Fibroblast of skin of abdomen (primary cell): ENCODE measurements around the gene CNTRL. TPM values are rescaled to one million over a fixed set of nuclear protein-coding genes. Genes with fewer than 3 reads are reported as not detected.
A peak's percentile ranks its signal among the peaks of the same experiment; 100 is the strongest.
"Not testable (repeated sequence)": the region's sequence is repeated elsewhere in the genome, so short reads cannot be mapped to it uniquely, and the experiment has no call there.

Experiments used
- DNase-seq: peaks from one replicate; pipeline ENCODE4 v3.0.0-alpha.2; 2013
- polyA plus RNA-seq, 2 experiments: library from polyadenylated mRNA; unstranded; fragments of 120-200 nt; gene quantifications; one replicate each; pipeline ENCODE4 v1.2.1, GENCODE V29; 2013; ENCODE audit not compliant: insufficient read length in 2 of 2

Gene CNTRL, protein sequence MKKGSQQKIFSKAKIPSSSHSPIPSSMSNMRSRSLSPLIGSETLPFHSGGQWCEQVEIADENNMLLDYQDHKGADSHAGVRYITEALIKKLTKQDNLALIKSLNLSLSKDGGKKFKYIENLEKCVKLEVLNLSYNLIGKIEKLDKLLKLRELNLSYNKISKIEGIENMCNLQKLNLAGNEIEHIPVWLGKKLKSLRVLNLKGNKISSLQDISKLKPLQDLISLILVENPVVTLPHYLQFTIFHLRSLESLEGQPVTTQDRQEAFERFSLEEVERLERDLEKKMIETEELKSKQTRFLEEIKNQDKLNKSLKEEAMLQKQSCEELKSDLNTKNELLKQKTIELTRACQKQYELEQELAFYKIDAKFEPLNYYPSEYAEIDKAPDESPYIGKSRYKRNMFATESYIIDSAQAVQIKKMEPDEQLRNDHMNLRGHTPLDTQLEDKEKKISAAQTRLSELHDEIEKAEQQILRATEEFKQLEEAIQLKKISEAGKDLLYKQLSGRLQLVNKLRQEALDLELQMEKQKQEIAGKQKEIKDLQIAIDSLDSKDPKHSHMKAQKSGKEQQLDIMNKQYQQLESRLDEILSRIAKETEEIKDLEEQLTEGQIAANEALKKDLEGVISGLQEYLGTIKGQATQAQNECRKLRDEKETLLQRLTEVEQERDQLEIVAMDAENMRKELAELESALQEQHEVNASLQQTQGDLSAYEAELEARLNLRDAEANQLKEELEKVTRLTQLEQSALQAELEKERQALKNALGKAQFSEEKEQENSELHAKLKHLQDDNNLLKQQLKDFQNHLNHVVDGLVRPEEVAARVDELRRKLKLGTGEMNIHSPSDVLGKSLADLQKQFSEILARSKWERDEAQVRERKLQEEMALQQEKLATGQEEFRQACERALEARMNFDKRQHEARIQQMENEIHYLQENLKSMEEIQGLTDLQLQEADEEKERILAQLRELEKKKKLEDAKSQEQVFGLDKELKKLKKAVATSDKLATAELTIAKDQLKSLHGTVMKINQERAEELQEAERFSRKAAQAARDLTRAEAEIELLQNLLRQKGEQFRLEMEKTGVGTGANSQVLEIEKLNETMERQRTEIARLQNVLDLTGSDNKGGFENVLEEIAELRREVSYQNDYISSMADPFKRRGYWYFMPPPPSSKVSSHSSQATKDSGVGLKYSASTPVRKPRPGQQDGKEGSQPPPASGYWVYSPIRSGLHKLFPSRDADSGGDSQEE (N-terminal part only)
- polyA plus RNA-seq (2013, experiment 1 of 2; ENCODE audit: insufficient read length): 9.6 TPM
- polyA plus RNA-seq (2013, experiment 2 of 2; ENCODE audit: insufficient read length): 10.2 TPM

DNA sequence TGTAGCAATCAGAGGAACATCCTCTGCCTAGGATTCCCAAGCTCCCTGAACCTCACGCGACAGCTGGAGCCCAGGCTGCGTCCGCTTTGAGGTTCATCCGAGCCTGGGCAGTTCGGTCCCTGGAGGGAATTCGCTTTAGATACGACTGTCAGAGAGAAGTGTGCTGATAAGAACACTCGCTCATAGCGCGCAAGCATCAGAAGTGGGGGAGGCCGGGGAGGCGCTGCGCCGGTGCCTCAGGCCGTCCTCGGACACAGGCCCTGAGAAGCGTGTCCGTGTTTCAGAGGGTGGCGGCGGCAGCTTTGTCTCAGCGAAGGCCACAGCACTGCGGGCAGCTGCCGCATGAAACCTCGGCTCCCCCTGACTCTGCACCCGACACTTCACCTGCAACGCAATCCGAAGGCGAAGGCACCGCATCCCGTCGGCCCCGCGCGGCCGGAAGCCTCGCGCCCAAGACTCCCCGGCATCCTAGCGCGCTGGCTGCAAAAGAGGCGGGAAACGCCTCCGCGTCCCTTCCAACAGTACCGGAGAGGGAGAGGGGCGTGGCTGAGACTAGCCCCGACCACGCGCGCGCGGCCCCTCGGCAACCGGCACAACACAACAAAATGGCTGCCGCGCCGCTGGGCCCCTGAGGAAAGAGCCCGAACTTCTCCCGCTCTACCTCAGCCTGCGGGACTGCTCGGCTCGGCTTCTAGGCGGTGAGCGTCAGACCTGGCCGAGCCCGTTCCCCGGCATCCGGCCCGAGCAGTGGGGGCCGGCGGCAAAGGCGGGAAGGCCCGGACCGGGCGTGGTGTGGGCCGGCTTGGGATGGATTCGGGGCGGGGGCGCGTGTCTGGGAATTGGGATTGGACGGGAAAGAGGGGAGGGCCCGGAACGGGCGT lies at the start of gene CNTRL:
TSS of gene CNTRL (plus strand) at position 586 of the 881 bp plus-strand sequence. CDS start 13,372 bp downstream, outside the sequence.
- DNase-seq: peak; percentile 91

DNA sequence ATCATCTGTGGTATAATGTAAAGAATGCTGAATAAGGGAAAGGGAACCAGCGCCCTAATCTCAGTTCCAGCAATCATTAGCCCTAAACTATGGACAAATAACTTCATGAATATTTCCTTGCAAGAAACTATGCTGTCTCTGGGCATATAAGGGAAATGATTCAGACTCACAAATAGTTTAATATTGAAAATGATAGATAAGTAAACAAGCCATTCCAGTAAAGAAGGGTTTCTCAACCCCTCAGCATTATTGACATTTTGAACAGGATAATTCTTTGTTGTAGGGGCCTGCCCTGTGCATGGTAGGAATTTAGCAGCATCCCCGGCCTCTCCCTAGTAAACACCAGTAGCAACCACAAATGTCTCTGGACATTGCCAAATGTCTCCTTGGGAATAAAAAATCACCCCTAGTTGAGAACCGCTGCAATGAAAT lies 48.5 kb upstream of the CNTRL start:
- peak; percentile 32 for DNase-seq

DNA sequence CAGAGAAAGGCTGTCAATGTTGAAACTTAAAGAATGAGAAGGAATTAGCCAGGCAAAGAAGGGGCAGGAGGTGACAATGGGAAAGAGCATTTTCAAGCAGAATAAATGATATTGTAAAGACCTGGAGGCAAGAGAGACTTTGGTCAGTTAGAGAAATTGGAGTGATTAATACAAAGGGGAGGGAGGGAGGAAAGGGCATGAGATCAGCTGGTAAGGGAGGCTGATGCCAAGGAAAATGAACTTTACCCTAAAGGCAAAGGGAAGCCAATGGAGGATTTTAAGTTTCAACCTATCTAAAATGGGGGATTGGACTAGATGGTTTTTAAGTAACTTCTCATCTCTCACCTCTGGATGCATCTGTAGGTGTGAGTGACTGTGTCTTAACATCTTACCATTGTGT lies 48.0 kb upstream of the CNTRL start:
- DNase-seq: no peak

DNA sequence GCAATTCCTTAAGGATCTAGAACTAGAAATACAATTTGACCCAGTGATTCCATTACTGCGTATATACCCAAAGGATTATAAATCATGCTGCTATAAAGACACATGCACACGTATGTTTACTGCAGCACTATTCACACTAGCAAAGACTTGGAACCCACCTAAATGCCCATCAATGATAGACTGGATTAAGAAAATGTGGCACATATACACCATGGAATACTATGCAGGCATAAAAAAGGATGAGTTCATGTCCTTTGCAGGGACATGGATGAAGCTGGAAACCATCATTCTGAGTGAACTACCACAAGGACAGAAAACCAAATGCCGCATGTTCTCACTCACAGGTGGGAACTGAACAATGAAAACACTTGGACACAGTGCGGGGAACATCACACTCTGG lies 46.5 kb upstream of the CNTRL start:
- DNase-seq: not testable (repeated sequence)

DNA sequence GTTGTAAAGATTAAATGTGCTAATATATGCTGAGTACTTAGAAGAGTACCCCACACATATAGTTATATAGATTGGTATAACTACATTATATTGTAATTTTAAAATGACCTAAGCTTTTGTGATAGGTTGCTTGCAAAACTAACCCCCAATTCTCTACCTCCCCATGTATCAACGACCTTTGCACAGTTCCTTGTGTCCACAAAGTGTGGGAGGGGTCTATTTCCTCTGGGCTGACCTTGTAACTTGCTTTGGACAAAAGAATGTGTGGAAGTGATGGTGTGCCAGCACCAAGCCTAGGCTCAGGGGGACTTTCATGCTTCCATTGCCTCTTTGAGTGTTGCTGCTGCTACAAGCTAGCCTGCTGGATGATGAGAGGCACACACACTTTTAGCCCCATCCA lies 45.3 kb upstream of the CNTRL start:
- DNase-seq: no peak

DNA sequence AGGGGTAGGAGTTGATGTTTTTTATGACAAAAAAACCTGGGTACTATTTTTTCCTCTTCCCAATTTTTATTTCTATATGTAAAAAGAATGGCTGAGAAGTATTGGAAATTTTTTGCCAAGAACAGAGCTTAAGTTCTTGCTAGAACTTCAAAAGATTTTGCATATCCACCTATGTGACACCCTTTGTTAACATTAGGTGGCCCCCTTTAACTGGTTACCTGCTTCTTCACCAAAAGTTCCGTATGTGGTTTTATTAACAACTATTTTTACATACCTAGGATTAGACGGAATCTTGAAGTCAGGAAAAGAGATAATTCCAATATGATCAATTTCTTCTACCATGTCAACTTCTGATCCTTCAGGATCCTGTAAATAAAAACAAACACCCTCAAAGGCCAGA lies 40.2 kb upstream of the CNTRL start:
- DNase-seq: no peak

DNA sequence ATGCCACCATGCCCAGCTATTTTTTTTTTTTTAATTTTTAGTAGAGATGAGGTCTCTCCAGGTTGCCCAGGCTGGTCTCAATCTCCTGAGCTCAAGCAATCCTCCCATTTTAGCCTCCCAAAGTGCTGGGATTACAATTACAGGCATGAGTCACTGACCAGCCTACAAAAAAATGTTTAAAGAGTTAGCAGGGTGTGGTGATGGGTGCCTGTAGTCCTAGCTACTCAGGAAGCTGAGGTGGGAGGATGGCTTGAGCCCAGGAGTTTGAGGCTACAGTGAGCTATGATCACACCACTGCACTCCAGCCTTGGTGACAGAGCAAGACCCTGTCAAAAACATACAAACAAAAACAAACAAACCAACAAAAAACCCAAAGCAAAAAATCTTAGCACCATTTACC lies 39.0 kb upstream of the CNTRL start:
- DNase-seq: not testable (repeated sequence)

DNA sequence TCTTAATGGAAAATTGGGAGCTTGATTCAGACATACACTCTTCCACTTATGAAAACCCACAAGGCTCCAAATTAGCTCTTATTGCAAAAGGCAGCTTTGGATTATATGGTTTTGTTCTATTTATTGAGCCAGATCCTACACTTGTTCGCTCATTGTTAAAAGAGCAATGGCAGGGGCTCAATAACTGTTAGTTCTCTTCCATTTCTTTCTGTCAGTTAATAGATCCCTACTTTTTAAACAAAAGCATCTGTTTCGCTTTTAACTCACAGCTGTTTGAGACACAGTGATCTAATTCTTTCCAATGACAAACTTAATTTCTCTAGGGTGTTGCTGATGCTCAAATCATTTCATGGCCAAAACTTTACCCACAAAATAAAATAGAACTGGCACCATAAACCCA lies 36.4 kb upstream of the CNTRL start:
- DNase-seq: no peak

DNA sequence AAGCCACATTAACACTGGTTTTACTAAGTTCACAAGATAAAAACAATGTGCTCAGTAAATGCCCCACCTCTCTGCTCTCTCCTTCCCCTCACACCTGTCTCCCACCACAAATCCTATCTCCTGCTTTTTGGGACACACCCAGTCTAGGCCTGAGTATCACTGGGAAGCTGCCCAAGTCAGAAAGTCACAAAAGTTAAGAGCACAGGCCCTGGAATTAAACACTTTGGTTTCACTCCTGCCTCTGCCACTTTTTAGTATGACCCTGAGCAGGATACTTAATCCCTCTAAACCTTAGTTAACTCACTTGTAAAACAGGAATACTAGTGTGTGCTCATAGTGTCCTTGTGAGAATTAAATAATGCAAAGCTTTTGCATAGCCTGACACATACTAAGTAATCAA lies 36.0 kb upstream of the CNTRL start:
- DNase-seq: no peak

DNA sequence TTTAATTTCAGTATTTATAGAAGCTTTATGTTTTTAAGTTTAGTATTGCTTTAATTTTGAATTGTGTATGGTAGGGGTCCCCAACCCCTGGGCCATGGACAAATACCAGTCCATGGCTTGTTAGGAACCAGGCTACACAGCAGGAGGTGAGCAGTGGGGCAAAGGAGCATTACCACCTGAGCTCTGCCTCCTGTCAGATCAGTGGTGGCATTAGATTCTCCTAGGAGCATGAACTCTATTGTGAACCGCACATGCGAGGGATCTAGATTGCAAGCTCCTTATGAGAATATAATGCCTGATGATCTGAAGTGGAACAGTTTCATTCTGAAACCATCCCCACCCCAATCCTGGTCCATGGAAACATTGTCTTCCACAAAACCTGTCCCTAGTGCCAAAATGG lies 26.6 kb upstream of the CNTRL start:
- no peak for DNase-seq

DNA sequence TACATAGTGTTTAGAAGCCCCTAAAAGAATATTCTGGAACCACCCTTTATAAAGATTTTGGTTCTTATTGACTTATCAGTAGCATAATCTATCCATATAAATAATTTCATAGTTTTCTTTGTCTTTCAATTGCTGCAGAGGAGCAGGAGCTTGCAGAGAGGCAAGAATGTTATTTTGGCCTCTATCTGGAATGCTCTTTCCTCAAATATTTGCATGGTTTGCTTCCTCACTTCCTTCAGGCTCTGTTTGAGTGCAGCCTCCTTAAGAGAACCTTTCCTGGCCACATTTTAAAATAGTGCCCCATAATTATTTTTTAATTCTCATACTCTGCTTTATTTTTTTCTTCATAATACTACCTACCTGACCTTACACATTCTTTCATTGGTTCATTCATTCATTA lies 26.1 kb upstream of the CNTRL start:
- DNase-seq: peak; percentile 12

DNA sequence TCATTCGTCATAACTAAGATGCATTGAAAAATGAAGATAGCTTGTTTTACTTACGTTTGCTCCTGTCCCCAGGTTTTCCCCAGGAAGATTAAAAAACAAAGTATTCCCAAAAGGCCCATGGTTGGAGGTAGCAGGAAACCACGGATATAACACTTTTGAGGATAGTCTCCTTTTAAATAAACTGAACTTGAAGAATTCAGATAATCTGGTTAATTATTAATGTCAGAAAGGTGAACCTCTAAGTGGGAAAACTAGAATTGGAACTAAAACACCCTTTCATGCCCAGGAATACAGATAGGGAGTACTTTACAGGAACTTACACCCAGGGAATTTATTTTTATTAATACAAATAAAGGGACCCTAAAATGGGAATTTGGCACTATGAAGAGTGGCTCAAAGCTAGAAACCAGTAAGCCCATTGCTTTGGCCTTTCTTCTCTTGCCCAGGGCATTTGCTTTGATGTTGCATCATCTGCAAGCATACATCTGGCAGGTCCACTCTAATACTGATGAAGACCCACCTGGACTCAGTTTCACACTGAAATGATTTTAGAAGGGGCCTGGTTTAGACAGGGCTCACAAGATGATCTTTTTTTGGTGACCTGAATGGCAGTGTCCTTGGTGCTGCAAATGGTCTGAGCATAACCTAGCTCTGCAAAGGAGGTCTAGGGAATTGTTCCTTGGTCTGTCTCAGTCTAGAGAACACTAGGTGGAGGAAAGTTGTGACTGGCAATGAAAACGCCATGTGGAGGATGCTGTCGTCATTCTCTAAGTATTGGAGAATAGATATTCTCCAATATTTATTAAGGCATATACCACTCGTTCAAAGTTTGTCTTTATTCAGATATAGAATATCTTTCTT lies 24.4 kb upstream of the CNTRL start, which contains the start of gene C5:
TSS of gene C5 (minus strand) at position 148 of the 861 bp plus-strand sequence. CDS start at position 119, 29 bp downstream.
- DNase-seq: no peak

DNA sequence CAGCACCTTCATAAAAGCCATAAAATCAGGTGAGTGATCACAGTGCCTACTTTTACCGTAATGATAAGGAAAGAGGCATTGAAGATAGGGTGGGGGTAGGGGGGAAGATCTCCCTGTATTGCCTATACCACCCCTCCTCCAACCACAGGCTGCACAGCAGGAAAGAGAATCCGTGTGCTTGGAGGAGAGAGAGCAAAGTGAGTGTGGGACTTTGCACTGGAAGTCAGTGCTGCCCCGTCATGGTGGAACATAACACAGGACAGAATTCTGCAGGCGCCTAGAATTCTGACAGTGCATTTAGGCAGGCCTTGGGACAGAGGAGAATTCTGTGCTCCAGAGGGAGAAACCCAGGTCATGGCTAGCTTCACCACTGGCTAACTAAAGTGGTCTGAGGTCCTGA lies 21.2 kb upstream of the CNTRL start:
- no peak for DNase-seq

DNA sequence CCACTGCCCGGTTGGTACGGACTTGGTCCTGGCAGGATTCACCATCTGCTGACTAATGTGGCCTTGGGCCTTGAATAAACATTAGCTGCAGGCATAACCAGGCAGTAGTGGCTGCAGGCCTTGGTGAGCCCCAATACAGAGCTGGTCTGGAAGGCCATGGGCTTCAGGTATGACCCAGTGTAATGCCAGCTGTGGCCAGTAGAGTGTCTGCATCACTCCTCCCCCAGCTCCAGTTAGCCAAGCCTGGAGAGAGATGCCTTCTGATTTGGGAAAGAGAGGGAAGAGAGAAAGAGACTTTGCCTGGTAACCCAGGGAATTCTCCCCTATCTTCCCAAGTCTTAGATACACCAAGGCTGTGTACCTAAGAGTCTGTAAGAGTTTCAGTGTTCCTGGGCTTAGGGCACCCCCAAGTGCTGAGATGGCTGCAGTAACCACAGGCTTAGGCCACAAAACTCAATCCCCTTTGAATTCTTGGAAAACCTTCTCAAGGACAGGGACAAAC lies 19.1 kb upstream of the CNTRL start:
- DNase-seq: no peak

DNA sequence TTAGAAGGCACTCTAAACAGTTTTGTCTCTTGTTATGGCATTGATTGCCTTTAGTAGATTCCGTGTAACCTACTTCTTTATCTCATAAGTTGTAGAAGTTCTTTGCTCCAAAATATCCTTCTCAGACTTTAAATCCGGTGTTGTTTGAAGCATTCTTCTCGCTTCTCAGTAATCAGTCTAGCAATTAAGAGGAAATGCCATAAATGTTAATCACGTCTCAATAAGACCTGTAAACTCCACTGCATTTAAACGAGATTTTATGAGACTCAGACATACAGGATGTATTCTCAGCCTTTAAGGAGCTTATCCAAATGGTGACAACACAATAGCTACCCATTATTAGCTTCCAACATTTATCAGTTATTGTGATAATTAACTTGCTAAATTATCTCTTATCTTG lies 16.9 kb upstream of the CNTRL start:
- no peak for DNase-seq

DNA sequence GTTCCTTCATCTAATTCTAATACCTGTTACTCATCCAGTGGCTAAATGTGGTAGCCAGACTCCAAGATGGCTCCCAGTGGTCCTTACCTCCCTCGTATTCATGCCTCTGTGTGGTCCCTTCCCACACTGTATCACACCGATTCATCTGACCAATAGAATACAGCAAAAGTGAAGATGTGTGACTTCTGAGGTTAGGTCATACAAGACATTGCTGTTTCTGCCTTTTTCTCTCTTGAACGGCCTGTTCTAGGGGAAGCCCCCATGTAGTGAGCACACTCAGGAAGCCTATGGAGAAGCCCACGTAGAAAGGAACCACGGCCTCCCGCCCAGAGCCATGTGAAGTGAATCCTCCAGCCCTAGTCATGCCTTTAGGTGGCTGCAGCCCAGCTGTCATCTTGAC lies 15.2 kb upstream of the CNTRL start:
- DNase-seq: no peak

DNA sequence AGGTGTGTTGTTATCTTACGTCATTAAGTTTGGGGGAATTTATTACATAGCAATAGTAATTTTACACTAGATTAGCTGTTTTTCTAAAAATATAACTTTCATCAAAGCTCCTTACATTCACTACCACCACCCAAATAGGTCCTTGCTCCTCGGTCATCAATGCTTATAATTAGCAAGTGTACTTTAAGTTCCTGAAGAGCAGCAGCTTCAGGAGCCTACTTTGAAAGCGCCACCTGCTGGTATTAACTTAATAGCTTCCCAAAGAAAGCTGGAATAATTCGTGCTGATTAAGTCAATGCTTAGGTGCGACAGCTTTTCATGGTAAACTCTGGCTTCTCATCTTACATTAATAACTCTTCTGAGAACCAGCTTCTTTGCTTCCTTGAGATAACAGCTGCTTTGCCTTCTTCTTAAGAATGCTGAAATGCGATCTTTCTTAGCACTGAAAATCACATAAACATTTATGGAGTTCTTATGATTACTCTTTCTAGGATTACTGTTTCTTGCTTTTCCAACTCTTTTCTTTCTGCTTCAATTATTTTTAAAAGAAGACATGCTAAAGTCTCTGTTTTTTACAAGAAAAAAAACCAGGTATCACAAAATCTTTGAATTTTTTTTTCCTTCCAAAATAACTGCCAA lies 14.6 kb upstream of the CNTRL start:
- peak; percentile 62 for DNase-seq

DNA sequence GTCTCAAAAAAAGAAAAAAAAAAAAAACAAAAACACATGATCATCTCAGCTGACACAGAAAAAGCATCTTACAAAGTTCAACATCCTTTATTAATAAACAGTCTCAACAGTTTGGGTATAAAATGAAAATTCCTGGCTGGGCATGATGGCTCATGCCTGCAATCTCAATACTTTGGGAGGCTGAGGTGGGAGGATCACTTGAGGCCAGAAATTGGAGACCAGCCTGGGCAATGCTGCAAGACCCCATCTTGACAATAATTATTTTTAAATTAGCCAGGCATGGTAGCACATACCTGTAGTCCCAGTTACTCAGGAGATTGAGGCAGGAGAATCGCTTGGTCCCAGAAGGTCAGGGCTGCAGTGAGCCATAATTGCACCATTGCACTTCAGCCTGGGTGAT lies 7.9 kb upstream of the CNTRL start:
- DNase-seq: no peak

DNA sequence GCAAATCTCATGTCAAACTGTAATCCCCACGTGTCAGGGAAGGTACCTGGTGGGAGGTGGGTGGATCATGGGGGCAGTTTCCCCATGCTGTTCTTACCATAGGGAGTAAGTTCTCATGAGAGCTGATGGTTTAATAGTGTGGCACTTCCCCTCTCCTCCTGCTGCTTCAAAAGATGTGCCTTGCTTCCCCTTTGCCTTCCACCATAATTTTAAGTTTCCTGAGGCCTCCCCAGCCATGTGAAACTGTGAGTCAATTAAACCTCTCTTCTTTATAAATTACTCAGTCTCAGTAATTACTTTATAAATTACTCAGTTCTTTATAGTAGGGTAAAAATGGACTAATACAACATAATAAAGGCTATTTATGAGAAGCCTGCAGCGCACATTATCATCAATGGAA lies 7.1 kb upstream of the CNTRL start:
- DNase-seq: no peak

DNA sequence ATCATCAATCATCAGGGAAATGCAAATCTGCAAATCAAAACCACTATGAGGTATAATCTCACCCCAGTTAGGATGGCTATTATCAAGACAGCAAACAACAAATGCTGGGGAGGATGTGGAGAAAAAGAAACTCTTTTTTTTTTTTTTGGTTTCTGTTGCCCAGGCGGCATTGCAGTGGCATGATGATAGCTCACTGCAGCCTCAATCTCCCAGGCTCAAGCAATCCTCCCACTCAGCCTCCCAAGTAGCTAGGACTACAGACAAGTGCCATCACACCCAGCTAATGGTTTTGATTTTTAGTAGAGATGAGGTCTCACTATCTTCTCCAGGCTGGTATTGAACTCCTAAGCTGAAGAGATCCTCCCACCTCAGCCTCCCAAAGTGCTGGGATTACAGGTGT lies 5.4 kb upstream of the CNTRL start:
- DNase-seq: no peak
